Stomach (tissue), 9 donors: Measurements from ENCODE around the gene CENPM. TPM values are rescaled to one million over a fixed set of nuclear protein-coding genes. Genes with fewer than 3 reads are reported as not detected.

ENCODE experiments used
- DNase-seq, 2 donors: peaks; one replicate each; pipeline versions ENCODE4 v3.0.0 to v3.0.0-alpha.2; 2013 to 2019
- H3K27ac ChIP-seq, 5 donors: fragments of 200-600 bp in 4 of 5; sonication (generic) in 4 of 5; one replicate each; pipeline ENCODE4 v1.5.1; 2013 to 2019; ENCODE audit warnings: mild to moderate bottlenecking in 1 of 5, moderate library complexity in 1 of 5
- H3K27me3 ChIP-seq, 3 donors: fragments of 200-600 bp; sonication (generic); one replicate each; pipeline ENCODE4 v1.5.1; 2017 to 2019; ENCODE audit warnings: mixed run types in 1 of 3
- H3K36me3 ChIP-seq, 4 donors: fragments of 200-600 bp; sonication (generic); 1 replicate in 3 of 4; 2 replicates in 1 of 4; pipeline ENCODE4 v1.5.1; 2016 to 2019
- H3K4me1 ChIP-seq, 4 donors: fragments of 200-600 bp; sonication (generic); one replicate each; pipeline ENCODE4 v1.5.1; 2016 to 2019
- H3K4me3 ChIP-seq, 4 donors: fragments of 200-600 bp; sonication (generic) in 3 of 4; one replicate each; pipeline ENCODE4 v1.5.1; 2016 to 2019; ENCODE audit warnings: mild to moderate bottlenecking in 1 of 4
- H3K9me3 ChIP-seq, 4 donors: fragments of 200-600 bp; sonication (generic); one replicate each; pipeline ENCODE4 v1.5.1; 2016 to 2019
- CTCF ChIP-seq, 7 experiments: fragments of 450-650 bp in 4 of 7; fragments of 200-600 bp in 3 of 7; sonication (generic) in 3 of 7; IDR thresholded peaks; one replicate each; pipeline ENCODE4 v1.5.1; 2016 to 2019; ENCODE audit warnings: antibody characterized with exemption in 7 of 7, control low read depth in 2 of 7, mild to moderate bottlenecking in 1 of 7
- EP300 ChIP-seq: sonication (generic); formaldehyde crosslinking; IDR thresholded peaks from one replicate; pipeline ENCODE4 v1.6.1; 2017; ENCODE audit warnings: antibody characterized with exemption
- POLR2A ChIP-seq, 4 donors: fragments of 450-650 bp; IDR thresholded peaks; one replicate each; pipeline ENCODE4 v1.6.1; 2016; ENCODE audit warnings: antibody characterized with exemption in 4 of 4, control low read depth in 2 of 4, mild to moderate bottlenecking in 1 of 4, moderate library complexity in 1 of 4
- POLR2AphosphoS5 ChIP-seq, 3 donors: sonication (generic); formaldehyde crosslinking; IDR thresholded peaks; one replicate each; pipeline ENCODE4 v1.6.1; 2016; ENCODE audit warnings: antibody characterized with exemption in 3 of 3
- WGBS, 5 donors: extraction: QIAGEN DNeasy Blood & Tissue Kit in 3 of 5; methylation state at CpG; one replicate each; pipeline versions ENCODE4 v1.1.5 to v1.1.7; 2013 to 2018; 5-methylcytosine and 5-hydroxymethylcytosine counted together
- intact Hi-C: fragments of 100-400 bp; cut with DNase I; formaldehyde crosslinking; loops from one replicate; pipeline ENCODE4 v1.15.1; 2023; ENCODE audit warnings: low total_unique reads
- polyA plus RNA-seq, 3 donors: library from polyadenylated mRNA; stranded (reverse); fragments of 200-250 nt; gene quantifications; one replicate each; pipeline ENCODE4 v1.2.3, GENCODE V29; 2013
- total RNA-seq, 5 donors: library from RNA; depleted of rRNA; stranded (reverse); fragments of >200 nt; gene quantifications; one replicate each; pipeline versions ENCODE4 v1.1.0 to v1.2.3, GENCODE V29; 2014 to 2016
- donor health status: healthy with polysubstance abuse.
- donor health status: Bipolar disorder and iron deficiency.
- donor health status: healthy.

Gene CENPM
- total and polyA plus RNA-seq, 8 donors, result 6.1 to 64.3 (median 15.8) TPM; not detected in 1

- TF ChIP-seq POLR2A (IDR thresholded peaks at IDR 0.05), result no peak
- TF ChIP-seq CTCF (IDR thresholded peaks at IDR 0.05), result no peak
- TF ChIP-seq EP300, result no peak
- no peak for TF ChIP-seq POLR2AphosphoS5 (IDR thresholded peaks at IDR 0.05)
- no peak for DNase-seq
- Histone ChIP-seq H3K4me1 (peaks cover 0 to 3% (median 0%) of the 10 kb centered on the region in 4 donors), H3K36me3 (no peaks in the 10 kb centered on the region), H3K9me3 (no peaks in the 10 kb centered on the region), H3K27me3 (peaks cover 0 to 64% (median 13%) of the 10 kb centered on the region in 3 donors), H3K4me3 (no peak overlapping the region), H3K27ac (no peak overlapping the region)
- WGBS, 5 donors, result 60 to 84% (median 81%) methylated on average over 2 of the region's 2 CpGs
- intact Hi-C loops, result loop anchor here (10.0 kb wide), 1 partner anchor 144 kb away; no protein-coding TSS in a partner anchor
Measured at GRCh38 chr22:41970601-41971000, 23.6 kb upstream of the CENPM start.

- no peak within 1 kb of the TSS for H3K4me3 ChIP-seq
- no peaks in the 10 kb centered on the region for H3K36me3 ChIP-seq
- intact Hi-C loops, result no loop called here
- TF ChIP-seq CTCF (IDR thresholded peaks at IDR 0.05), result no peak
- no peak for TF ChIP-seq POLR2AphosphoS5 (IDR thresholded peaks at IDR 0.05)
- no peak for TF ChIP-seq EP300
- TF ChIP-seq POLR2A (IDR thresholded peaks at IDR 0.05), result no peak
- H3K27me3 ChIP-seq, result peaks cover 0 to 49% (median 10%) of the 10 kb centered on the region in 3 donors
- no peak within 1 kb of the TSS for H3K27ac ChIP-seq
- DNase-seq, result no peak
- H3K9me3 ChIP-seq, result no peaks in the 10 kb centered on the region
- 66 to 75% (median 73%) methylated on average over 5 to 8 of the region's 8 CpGs for WGBS, 5 donors
- H3K4me1 ChIP-seq, result peaks cover 0 to 9% (median 6%) of the 10 kb centered on the region in 4 donors
Measured at GRCh38 chr22:41969110-41969646, 22.2 kb upstream of the CENPM start, which contains the start of gene SEPTIN3. TSS of gene SEPTIN3 (plus strand) at chr22:41969443. CDS start at chr22:41971493, 2,050 bp downstream.

GRCh38 chr22:41968601-41969000 is 21.6 kb upstream of the CENPM start:
- intact Hi-C loops, result no loop called here

GRCh38 chr22:41966607-41967240 is 19.8 kb upstream of the CENPM start:
- peaks cover 0 to 25% (median 0%) of the 10 kb centered on the region in 3 donors for H3K27me3 ChIP-seq
- H3K27ac ChIP-seq, result no peak overlapping the region
- H3K36me3 ChIP-seq, result no peaks in the 10 kb centered on the region
- DNase-seq, result peak; percentile 38 to 81
- intact Hi-C loops, result no loop called here
- H3K4me3 ChIP-seq, result no peak overlapping the region
- TF ChIP-seq EP300, result no peak
- TF ChIP-seq POLR2A (IDR thresholded peaks at IDR 0.05), result no peak
- TF ChIP-seq POLR2AphosphoS5 (IDR thresholded peaks at IDR 0.05), result no peak
- peak in 3 of 7 experiments; percentile 6 to 33 (median 17) for TF ChIP-seq CTCF (IDR thresholded peaks at IDR 0.05)
- 31 to 37% (median 35%) methylated on average over 8 of the region's 8 CpGs for WGBS, 5 donors
- H3K4me1 ChIP-seq, result peaks cover 0 to 16% (median 10%) of the 10 kb centered on the region in 4 donors
- H3K9me3 ChIP-seq, result no peaks in the 10 kb centered on the region

More at GRCh38 chr22:41968601-41969000, 21.6 kb upstream of the CENPM start:
- Histone ChIP-seq H3K27ac (no peak overlapping the region), H3K27me3 (peaks cover 0 to 44% (median 9%) of the 10 kb centered on the region in 3 donors), H3K4me1 (peaks cover 0 to 14% (median 10%) of the 10 kb centered on the region in 4 donors), H3K36me3 (no peaks in the 10 kb centered on the region), H3K9me3 (no peaks in the 10 kb centered on the region), H3K4me3 (no peak overlapping the region)
- no peak for TF ChIP-seq POLR2A (IDR thresholded peaks at IDR 0.05)
- no peak for TF ChIP-seq EP300
- TF ChIP-seq CTCF (IDR thresholded peaks at IDR 0.05), result no peak
- TF ChIP-seq POLR2AphosphoS5 (IDR thresholded peaks at IDR 0.05), result no peak
- WGBS, 5 donors, result 40 to 48% (median 45%) methylated on average over 9 of the region's 9 CpGs
- no peak for DNase-seq
